H1 (cell line): ENCODE measurements around the gene ZGRF1. TPM values are rescaled to one million over a fixed set of nuclear protein-coding genes. Genes with fewer than 3 reads are reported as not detected.

Experiments used
- CHD1 ChIP-seq: IDR thresholded peaks from 2 replicates; pipeline ENCODE4 v1.6.1; 2012; ENCODE audit warnings: low read depth, low read length, improper control_type of control experiment
- polyA plus RNA-seq, 7 experiments: library from polyadenylated mRNA; depleted of rRNA in 3 of 7; stranded (reverse) in 5 of 7; unstranded in 2 of 7; fragments of >200 nt in 5 of 7; fragments of 200-250 nt in 2 of 7; gene quantifications; 1 replicate in 5 of 7; 2 replicates in 1 of 7; 4 replicates in 1 of 7; pipeline versions ENCODE4 v1.2.1 to v1.2.3, GENCODE V29; 2011 to 2013; ENCODE audit warnings: missing spikeins in 2 of 7, mixed read lengths in 2 of 7
- total RNA-seq: library from RNA; stranded (reverse); fragmentation: NEBNext Ultra II Directional; extraction: Animal tissue kit (Norgen Biotek cat#: 25700); gene quantifications from 2 replicates; pipeline ENCODE4 v1.2.1, GENCODE V29; 2021

ZGRF1 gene
- total and polyA plus RNA-seq, 2 of the 8 experiments (the other 6 are each of a cell fraction or from before 2014, with no cell fraction given): 12.0 to 44.6 TPM

- no peak for TF ChIP-seq CHD1
Observed at GRCh38 chr4:112668131-112668530, 31.4 kb upstream of the ZGRF1 start (continued).
